GM19099 (cell line): ENCODE data around the gene ZNF503.

Experiments used
- POLR2A ChIP-seq: IDR thresholded peaks from 3 replicates; pipeline ENCODE4 v1.6.1; 2011; ENCODE audit warnings: low read depth; ENCODE audit not compliant: insufficient read length; ENCODE audit errors: extremely low read depth

ZNF503 gene

GRCh38 chr10:75401569-75402485, at the start of gene ZNF503:
TSS of gene ZNF503 (minus strand) at chr10:75401764. CDS start at chr10:75401419, 345 bp downstream.
- peak; percentile 93 for TF ChIP-seq POLR2A

GRCh38 chr10:75450644-75451640, 49.4 kb upstream of the ZNF503 start:
- no peak for TF ChIP-seq POLR2A

- no peak for TF ChIP-seq POLR2A
Observed at GRCh38 chr10:75450075-75450445, 48.5 kb upstream of the ZNF503 start.

GRCh38 chr10:75449382-75450074, 48.0 kb upstream of the ZNF503 start:
- TF ChIP-seq POLR2A, result no peak

- no peak for TF ChIP-seq POLR2A
Observed at GRCh38 chr10:75448166-75448565, 46.6 kb upstream of the ZNF503 start.

GRCh38 chr10:75446508-75446907, 44.9 kb upstream of the ZNF503 start:
- no peak for TF ChIP-seq POLR2A

GRCh38 chr10:75444781-75445386, 43.3 kb upstream of the ZNF503 start:
- no peak for TF ChIP-seq POLR2A

GRCh38 chr10:75443362-75443761, 41.8 kb upstream of the ZNF503 start:
- no peak for TF ChIP-seq POLR2A

- no peak for TF ChIP-seq POLR2A
Observed at GRCh38 chr10:75441682-75442081, 40.1 kb upstream of the ZNF503 start.

- TF ChIP-seq POLR2A, result no peak
Observed at GRCh38 chr10:75441196-75441595, 39.6 kb upstream of the ZNF503 start.

- no peak for TF ChIP-seq POLR2A
Observed at GRCh38 chr10:75440271-75440793, 38.8 kb upstream of the ZNF503 start.

GRCh38 chr10:75439811-75440210, 38.2 kb upstream of the ZNF503 start:
- TF ChIP-seq POLR2A, result no peak

- TF ChIP-seq POLR2A, result no peak
Observed at GRCh38 chr10:75438275-75438674, 36.7 kb upstream of the ZNF503 start.

- TF ChIP-seq POLR2A, result no peak
Observed at GRCh38 chr10:75437693-75438092, 36.1 kb upstream of the ZNF503 start.
